ENCODE results near the gene ITLN1.

ITLN1 gene

GRCh38 chr1:160866695-160867260 is 18.2 kb downstream of the ITLN1 start:
- TF ChIP-seq CTCF (IDR thresholded peaks at IDR 0.05; ENCODE audit: control insufficient read depth, insufficient read depth, low read depth, low read length, missing control alignments), result no peak
- no peak overlapping the region for H3K4me3 ChIP-seq (ENCODE audit: control insufficient read depth, low read depth, low read length)
- no peak for DNase-seq (ENCODE audit: low read depth)

- H3K4me3 ChIP-seq (ENCODE audit: control insufficient read depth, low read depth, low read length), result no peak overlapping the region
- DNase-seq (ENCODE audit: low read depth), result no peak
- no peak for TF ChIP-seq CTCF (IDR thresholded peaks at IDR 0.05; ENCODE audit: control insufficient read depth, insufficient read depth, low read depth, low read length, missing control alignments)
These were observed 18.8 kb downstream of the ITLN1 start for GRCh38 chr1:160866001-160866694.

GRCh38 chr1:160865337-160865736 is 19.6 kb downstream of the ITLN1 start:
- TF ChIP-seq CTCF (IDR thresholded peaks at IDR 0.05; ENCODE audit: control insufficient read depth, insufficient read depth, low read depth, low read length, missing control alignments), result no peak
- DNase-seq (ENCODE audit: low read depth), result no peak
- H3K4me3 ChIP-seq (ENCODE audit: control insufficient read depth, low read depth, low read length), result no peak overlapping the region

- TF ChIP-seq CTCF (IDR thresholded peaks at IDR 0.05; ENCODE audit: control insufficient read depth, insufficient read depth, low read depth, low read length, missing control alignments), result no peak
- DNase-seq (ENCODE audit: low read depth), result no peak
- no peak overlapping the region for H3K4me3 ChIP-seq (ENCODE audit: control insufficient read depth, low read depth, low read length)
These were observed 20.8 kb downstream of the ITLN1 start for GRCh38 chr1:160864173-160864572.

GRCh38 chr1:160863774-160864131 is 21.2 kb downstream of the ITLN1 start:
- H3K4me3 ChIP-seq (ENCODE audit: control insufficient read depth, low read depth, low read length), result no peak overlapping the region
- no peak for TF ChIP-seq CTCF (IDR thresholded peaks at IDR 0.05; ENCODE audit: control insufficient read depth, insufficient read depth, low read depth, low read length, missing control alignments)
- no peak for DNase-seq (ENCODE audit: low read depth)

- DNase-seq (ENCODE audit: low read depth), result no peak
- H3K4me3 ChIP-seq (ENCODE audit: control insufficient read depth, low read depth, low read length), result no peak overlapping the region
- no peak for TF ChIP-seq CTCF (IDR thresholded peaks at IDR 0.05; ENCODE audit: control insufficient read depth, insufficient read depth, low read depth, low read length, missing control alignments)
These were observed 21.8 kb downstream of the ITLN1 start for GRCh38 chr1:160863061-160863773.
